IMR-90 (cell line): Measurements from ENCODE around the gene UBLCP1. TPM values are rescaled to one million over a fixed set of nuclear protein-coding genes. Genes with fewer than 3 reads are reported as not detected.
"Not testable (repeated sequence)": the region's sequence is repeated elsewhere in the genome, so short reads cannot be mapped to it uniquely, and the experiment has no call there.

Experiments used
- ATAC-seq: fragments of 200-7000 bp; cut with Tn5 transposase; 2 replicates; pipeline ENCODE4 v1.9.1; 2020; ENCODE audit warnings: low read depth, mild to moderate bottlenecking, moderate library complexity
- BruUV-seq: library from RNA; stranded (reverse); fragments of 400-500 nt; replicated peaks from 2 replicates; lab custom pipeline; 2021; lab: Mats Ljungman, UMichigan
- CTCF ChIA-PET: fragments of 300-600 bp; formaldehyde crosslinking; extraction: SDS; loops from one replicate; lab custom pipeline; 2021; ENCODE audit warnings: antibody characterized with exemption; lab: Yijun Ruan, JAX
- POLR2A ChIA-PET: fragments of 300-600 bp; sonication (Branson Sonifier 250); formaldehyde crosslinking; loops from one replicate; lab custom pipeline; 2022; ENCODE audit warnings: antibody characterized with exemption; ENCODE audit not compliant: unreplicated experiment; lab: Charles Lee
- DNase-seq: peaks from one replicate; pipeline ENCODE4 v3.0.0; 2013
- H2AFZ ChIP-seq: replicated peaks from 2 replicates; pipeline ENCODE3; 2013; ENCODE audit warnings: low read length, mild to moderate bottlenecking; ENCODE audit not compliant: poor library complexity
- H2AK5ac ChIP-seq: 2 replicates; pipeline ENCODE4 v1.6.1; 2013; ENCODE audit warnings: low read depth, low read length, inconsistent platforms
- H2AK9ac ChIP-seq: replicated peaks from 2 replicates; pipeline ENCODE3; 2013; ENCODE audit warnings: mild to moderate bottlenecking, low read depth, low read length, moderate library complexity; ENCODE audit not compliant: poor library complexity
- H2BK120ac ChIP-seq: 2 replicates; pipeline ENCODE4 v1.6.1; 2013; ENCODE audit warnings: low read depth, low read length, inconsistent platforms
- H2BK15ac ChIP-seq: 3 replicates; pipeline ENCODE4 v1.6.1; 2013; ENCODE audit warnings: low read depth, low read length, inconsistent platforms
- H2BK20ac ChIP-seq: 2 replicates; pipeline ENCODE4 v1.6.1; 2013; ENCODE audit warnings: low read depth, mild to moderate bottlenecking, inconsistent platforms, low read length, moderate library complexity
- H2BK5ac ChIP-seq: 2 replicates; pipeline ENCODE4 v1.6.1; 2013; ENCODE audit warnings: mild to moderate bottlenecking, low read depth, low read length, inconsistent platforms; ENCODE audit not compliant: poor library complexity, severe bottlenecking
- H3K14ac ChIP-seq: replicated peaks from 2 replicates; pipeline ENCODE4 v1.6.1; 2013; ENCODE audit warnings: low read depth, low read length, inconsistent platforms
- H3K18ac ChIP-seq: 2 replicates; pipeline ENCODE4 v1.6.1; 2013; ENCODE audit warnings: low read depth, low read length, control low read depth
- H3K23ac ChIP-seq: 2 replicates; pipeline ENCODE4 v1.6.1; 2013; ENCODE audit warnings: low read depth, low read length, inconsistent platforms
- H3K27ac ChIP-seq: 2 replicates; pipeline ENCODE4 v1.5.1; 2013; ENCODE audit warnings: mild to moderate bottlenecking, control low read depth, low read length; ENCODE audit not compliant: insufficient read depth
- H3K27me3 ChIP-seq: 2 replicates; pipeline ENCODE4 v1.6.1; 2013; ENCODE audit warnings: low read length; ENCODE audit not compliant: control insufficient read depth, insufficient read depth
- H3K36me3 ChIP-seq: 2 replicates; pipeline ENCODE4 v1.6.1; 2013; ENCODE audit warnings: low read length, mixed read lengths; ENCODE audit not compliant: control insufficient read depth, insufficient read depth
- H3K4ac ChIP-seq: 2 replicates; pipeline ENCODE4 v1.6.1; 2013; ENCODE audit warnings: low read depth, low read length, inconsistent platforms
- H3K4me1 ChIP-seq: 2 replicates; pipeline ENCODE4 v1.6.1; 2013; ENCODE audit warnings: low read length, mixed read lengths; ENCODE audit not compliant: control insufficient read depth, insufficient read depth
- H3K4me2 ChIP-seq: 2 replicates; pipeline ENCODE4 v1.6.1; 2013; ENCODE audit warnings: low read depth, mild to moderate bottlenecking, control low read depth, low read length, moderate library complexity
- H3K4me3 ChIP-seq: 2 replicates; pipeline ENCODE4 v1.5.1; 2013; ENCODE audit warnings: low read depth, mild to moderate bottlenecking, control low read depth, low read length, moderate library complexity; ENCODE audit not compliant: insufficient read depth
- H3K56ac ChIP-seq: 2 replicates; pipeline ENCODE4 v1.6.1; 2013; ENCODE audit warnings: low read length, inconsistent platforms; ENCODE audit not compliant: insufficient read depth; ENCODE audit errors: extremely low read depth
- H3K79me1 ChIP-seq, 2 experiments: 2 replicates each; pipeline ENCODE4 v1.6.1; 2013; ENCODE audit warnings: low read length in 2 of 2, inconsistent platforms in 1 of 2, low read depth in 1 of 2
- H3K9ac ChIP-seq: 2 replicates; pipeline ENCODE4 v1.6.1; 2013; ENCODE audit warnings: low read depth, low read length, control low read depth
- H3K9me1 ChIP-seq: 2 replicates; pipeline ENCODE4 v1.6.1; 2013; ENCODE audit warnings: low read length, inconsistent platforms; ENCODE audit not compliant: insufficient read depth
- H3K9me3 ChIP-seq: 2 replicates; pipeline ENCODE4 v1.6.1; 2013; ENCODE audit warnings: low read length; ENCODE audit not compliant: control insufficient read depth, insufficient read depth
- H4K20me1 ChIP-seq: 2 replicates; pipeline ENCODE4 v1.6.1; 2013; ENCODE audit warnings: low read length, inconsistent platforms; ENCODE audit not compliant: insufficient read depth
- H4K5ac ChIP-seq: 2 replicates; pipeline ENCODE4 v1.6.1; 2013; ENCODE audit warnings: mild to moderate bottlenecking, low read depth, low read length, control low read depth
- H4K8ac ChIP-seq, 2 experiments: 2 replicates each; pipeline ENCODE4 v1.6.1; 2013; ENCODE audit warnings: low read depth in 2 of 2, low read length in 2 of 2, control low read depth in 1 of 2, inconsistent platforms in 1 of 2
- H4K91ac ChIP-seq: 2 replicates; pipeline ENCODE4 v1.6.1; 2013; ENCODE audit warnings: low read depth, low read length, inconsistent platforms; ENCODE audit not compliant: insufficient read depth
- CEBPB ChIP-seq: IDR thresholded peaks from 2 replicates; pipeline ENCODE4 v1.6.1; 2012; ENCODE audit warnings: low read depth, low read length, improper control_type of control experiment
- CHD1 ChIP-seq: IDR thresholded peaks from 2 replicates; pipeline ENCODE4 v1.6.1; 2012; ENCODE audit warnings: low read depth, low read length, improper control_type of control experiment
- MAZ ChIP-seq: IDR thresholded peaks from 2 replicates; pipeline ENCODE4 v1.6.1; 2012; ENCODE audit warnings: low read depth, mild to moderate bottlenecking, low read length, improper control_type of control experiment, moderate library complexity, borderline replicate concordance
- NFE2L2 ChIP-seq: fragments of 150-350 bp; IDR thresholded peaks from 2 replicates; pipeline ENCODE4 v1.6.1; 2016; ENCODE audit warnings: low read depth, mild to moderate bottlenecking, low read length
- POLR2A ChIP-seq: IDR thresholded peaks from 2 replicates; pipeline ENCODE4 v1.6.1; 2012; ENCODE audit warnings: mild to moderate bottlenecking, low read depth, low read length
- SMC3 ChIP-seq: fragments of 150-350 bp; IDR thresholded peaks from 2 replicates; pipeline ENCODE4 v1.6.1; 2016; ENCODE audit warnings: low read depth, mild to moderate bottlenecking, antibody characterized with exemption, low read length, moderate library complexity
- WGBS, 2 experiments: methylation state at CpG; one replicate each; pipeline versions ENCODE4 v1.1.5 to v1.1.7; 2013; ENCODE audit warnings: missing lambda C conversion rate in 2 of 2; ENCODE audit not compliant: insufficient read length in 1 of 2; ENCODE audit errors: extremely low coverage in 2 of 2; 5-methylcytosine and 5-hydroxymethylcytosine counted together
- dilution Hi-C: fragments of 300-500 bp; cut with HindIII; formaldehyde crosslinking; loops from one replicate; pipeline ENCODE4 v1.14.3; 2018; ENCODE audit warnings: low sequenced_read_pairs; ENCODE audit not compliant: unreplicated experiment
- in situ Hi-C: fragments of 300-500 bp; cut with MboI; formaldehyde crosslinking; loops from 3 replicates; pipeline ENCODE4 v1.14.3; 2019; ENCODE audit warnings: low sequenced_read_pairs, inconsistent platforms, mixed read lengths
- intact Hi-C: fragments of 100-400 bp; cut with micrococcal nuclease; formaldehyde crosslinking; loops from 2 replicates; pipeline ENCODE4 v1.10.0; 2022
- polyA plus RNA-seq, 3 experiments: library from polyadenylated mRNA; depleted of rRNA; stranded (reverse); fragments of >200 nt; gene quantifications; 2 replicates each; pipeline ENCODE4 v1.2.3, GENCODE V29; 2012; ENCODE audit warnings: low replicate concordance in 1 of 3
- total RNA-seq: library from RNA; depleted of rRNA; stranded (reverse); fragments of >200 nt; gene quantifications from 2 replicates; pipeline ENCODE4 v1.2.3, GENCODE V29; 2012

Gene UBLCP1
- total and polyA plus RNA-seq, 2 of the 4 experiments (the other 2 are of a cell fraction): 11.7 to 17.5 TPM

GRCh38 chr5:159294921-159295320 lies 31.8 kb downstream of the UBLCP1 start:
- Histone ChIP-seq H2BK20ac (no peak overlapping the region), H4K5ac (no peak overlapping the region), H3K27me3 (no peaks in the 10 kb centered on the region), H3K18ac (no peak overlapping the region), H2BK5ac (no peak overlapping the region), H3K56ac (no peak overlapping the region), H2BK15ac (no peak overlapping the region), H2AFZ (no peak overlapping the region), H3K36me3 (no peaks in the 10 kb centered on the region), H3K4me2 (no peak overlapping the region), H2AK5ac (no peak overlapping the region), H4K91ac (no peak overlapping the region), H3K27ac (no peak overlapping the region), H3K23ac (no peak overlapping the region), H3K4ac (no peak overlapping the region), H3K4me3 (no peak overlapping the region), H3K9me1 (no peaks in the 10 kb centered on the region), H2AK9ac (no peak overlapping the region), H2BK120ac (no peak overlapping the region), H3K79me1 (no peaks in the 10 kb centered on the region), H4K20me1 (no peaks in the 10 kb centered on the region), H3K9ac (no peak overlapping the region), H3K14ac (no peak overlapping the region), H4K8ac (no peak overlapping the region), H3K9me3 (peaks cover 7% of the 10 kb centered on the region; the same call in 1 of the 2 replicates), H3K4me1 (no peaks in the 10 kb centered on the region)
- in situ Hi-C loops (no loop called here), intact Hi-C loops (no loop called here), dilution Hi-C loops (no loop called here)
- ATAC-seq (no peak), DNase-seq (no peak)
- ChIA-PET POLR2A (no interaction called here), CTCF (interaction anchor here (0.6 kb wide), 1 partner anchor 95 kb away, joined by 4 read pairs; no protein-coding TSS in a partner anchor)
- WGBS, 2 experiments: no CpG with 5 or more reads among the region's 5 CpGs
- TF ChIP-seq CHD1 (no peak), MAZ (no peak), SMC3 (no peak), NFE2L2 (peak; percentile 73), POLR2A (no peak), CEBPB (no peak)
- no TSS peak for BruUV-seq

GRCh38 chr5:159297300-159297699 lies 34.2 kb downstream of the UBLCP1 start:
- in situ Hi-C loops: not testable (repeated sequence)

More at GRCh38 chr5:159297300-159297699, 34.2 kb downstream of the UBLCP1 start:
- WGBS, 2 experiments: no CpG with 5 or more reads among the region's 5 CpGs
- H3K27me3 ChIP-seq, BruUV-seq, ATAC-seq, H2AK9ac ChIP-seq, POLR2A ChIA-PET, H3K14ac ChIP-seq, H2AK5ac ChIP-seq, H3K4me1 ChIP-seq, H3K36me3 ChIP-seq, H2BK120ac ChIP-seq, H2BK5ac ChIP-seq, H3K9ac ChIP-seq, H3K79me1 ChIP-seq, H2AFZ ChIP-seq, H4K5ac ChIP-seq, H3K4me3 ChIP-seq, H4K8ac ChIP-seq, H4K91ac ChIP-seq, H3K23ac ChIP-seq, H3K9me1 ChIP-seq, H2BK20ac ChIP-seq, dilution Hi-C loops, H3K4me2 ChIP-seq, H4K20me1 ChIP-seq, DNase-seq, H3K27ac ChIP-seq, intact Hi-C loops, H2BK15ac ChIP-seq, H3K18ac ChIP-seq, H3K4ac ChIP-seq, H3K56ac ChIP-seq: not testable (repeated sequence)
- CTCF ChIA-PET: interaction anchor here (0.7 kb wide), 1 partner anchor 1494 kb away, joined by 4 read pairs; no protein-coding TSS in a partner anchor
- peaks cover 15% of the 10 kb centered on the region for H3K9me3 ChIP-seq
